Measurements from ENCODE around the gene PRR7.
"Not testable (repeated sequence)": the region's sequence is repeated elsewhere in the genome, so short reads cannot be mapped to it uniquely, and the experiment has no call there.

The PRR7 gene

GRCh38 chr5:177470759-177471536 is 24.3 kb downstream of the PRR7 start:
- no peak for DNase-seq

GRCh38 chr5:177471610-177472356 is 25.2 kb downstream of the PRR7 start:
- no peak for DNase-seq

- DNase-seq, result peak; percentile 21 to 34
These were observed 26.1 kb downstream of the PRR7 start for GRCh38 chr5:177472460-177473442.

- DNase-seq, result no peak
These were observed 26.9 kb downstream of the PRR7 start, which contains the start of gene DBN1 for GRCh38 chr5:177473443-177474001. Gene DBN1, minus strand, starts transcription at chr5:177473634. Its CDS starts 113 bp downstream, at chr5:177473521.

- no peak for DNase-seq
These were observed 27.4 kb downstream of the PRR7 start for GRCh38 chr5:177474002-177474476.

GRCh38 chr5:177474846-177475562 is 28.4 kb downstream of the PRR7 start:
- no peak for DNase-seq

- DNase-seq, result no peak
These were observed 29.2 kb downstream of the PRR7 start for GRCh38 chr5:177475563-177476427.

GRCh38 chr5:177476531-177477233 is 30.1 kb downstream of the PRR7 start:
- DNase-seq, result no peak

- no peak for DNase-seq
These were observed 31.3 kb downstream of the PRR7 start for GRCh38 chr5:177477701-177478477.

- DNase-seq, result no peak
These were observed 32.4 kb downstream of the PRR7 start for GRCh38 chr5:177478711-177479646.

GRCh38 chr5:177479774-177480173 is 33.2 kb downstream of the PRR7 start:
- DNase-seq, result no peak

- DNase-seq, result no peak
These were observed 35.8 kb downstream of the PRR7 start for GRCh38 chr5:177482359-177482795.

GRCh38 chr5:177483042-177483441 is 36.4 kb downstream of the PRR7 start:
- DNase-seq, result no peak

GRCh38 chr5:177483994-177484901 is 37.6 kb downstream of the PRR7 start:
- DNase-seq, result no peak

- DNase-seq, result no peak
These were observed 38.4 kb downstream of the PRR7 start for GRCh38 chr5:177484902-177485549.

GRCh38 chr5:177485753-177486152 is 39.1 kb downstream of the PRR7 start:
- not testable (repeated sequence) for DNase-seq
